HCT116 (cell line): ENCODE results near the gene ITPR2. TPM values are rescaled to one million over a fixed set of nuclear protein-coding genes. Genes with fewer than 3 reads are reported as not detected.
A peak's percentile ranks its signal among the peaks of the same experiment; 100 is the strongest.

Experiments used
- ATAC-seq: fragments of 200-7000 bp; cut with Tn5 transposase; 2 replicates; pipeline ENCODE4 v1.9.1; 2020; ENCODE audit warnings: mild to moderate bottlenecking, moderate library complexity
- BruUV-seq: library from RNA; stranded (reverse); fragments of 400-500 nt; replicated peaks from 2 replicates; lab custom pipeline; 2021; lab: Mats Ljungman, UMichigan
- CTCF ChIA-PET: fragments of 300-600 bp; sonication (Branson Sonifier 250); formaldehyde crosslinking; loops from one replicate; lab custom pipeline; 2021; ENCODE audit warnings: antibody characterized with exemption; lab: Charles Lee
- POLR2A ChIA-PET: fragments of 300-600, 350-600 bp; sonication (Branson Sonifier 250); formaldehyde crosslinking; loops from one replicate; lab custom pipeline; 2021; ENCODE audit warnings: antibody characterized with exemption; lab: Charles Lee
- RAD21 ChIA-PET, 2 experiments: fragments of 300-600 bp; sonication (Branson Sonifier 250); formaldehyde crosslinking; loops; one replicate each; lab custom pipeline; 2023; ENCODE audit warnings: low total read pairs in 2 of 2; ENCODE audit not compliant: uncharacterized antibody in 2 of 2, unreplicated experiment in 2 of 2, low non-redundant PET in 1 of 2; lab: Charles Lee
- DNase-seq: peaks from one replicate; pipeline ENCODE4 v3.0.0-alpha.2; 2010; ENCODE audit warnings: low read depth, low spot score
- H2AFZ ChIP-seq: fragments of 200-600 bp; shearing (Covaris generic), sonication (generic); 2 replicates; pipeline ENCODE4 v1.6.1; 2017; ENCODE audit warnings: low read depth, mixed run types, mixed read lengths, antibody characterized with exemption, low read length; ENCODE audit not compliant: poor library complexity, severe bottlenecking
- H3K27ac ChIP-seq: 2 replicates; pipeline ENCODE4 v1.5.1; 2012; ENCODE audit warnings: low read depth, low read length
- H3K27me3 ChIP-seq: fragments of 200-600 bp; sonication (generic); 2 replicates; pipeline ENCODE4 v1.6.1; 2016; ENCODE audit warnings: mixed run types, low read length, mixed read lengths; ENCODE audit not compliant: insufficient read depth
- H3K36me3 ChIP-seq, 2 experiments: fragments of 200-500 bp in 1 of 2; fragments of 200-600 bp in 1 of 2; sonication (Bioruptor generic) in 1 of 2; sonication (generic) in 1 of 2; 2 replicates each; pipeline versions ENCODE4 v1.5.1 to v1.6.1; 2014 to 2016; ENCODE audit warnings: low read length in 2 of 2, inconsistent platforms in 1 of 2, mixed read lengths in 1 of 2, mixed run types in 1 of 2; ENCODE audit not compliant: insufficient read depth in 2 of 2, control insufficient read depth in 1 of 2
- H3K4me1 ChIP-seq, 2 experiments: fragments of 200-600 bp in 1 of 2; sonication (generic) in 1 of 2; 2 replicates each; pipeline versions ENCODE4 v1.5.1 to v1.6.1; 2012 to 2017; ENCODE audit warnings: low read length in 2 of 2, inconsistent platforms in 1 of 2, mild to moderate bottlenecking in 1 of 2, mixed read lengths in 1 of 2, mixed run types in 1 of 2, moderate library complexity in 1 of 2; ENCODE audit not compliant: insufficient read depth in 2 of 2, control insufficient read depth in 1 of 2
- H3K4me2 ChIP-seq: fragments of 200-600 bp; sonication (generic); 2 replicates; pipeline ENCODE4 v1.6.1; 2017; ENCODE audit warnings: mixed run types, low read length, mixed read lengths
- H3K4me3 ChIP-seq, 2 experiments: fragments of 200-600 bp in 1 of 2; sonication (generic) in 1 of 2; replicated peaks in 1 of 2; 2 replicates each; pipeline ENCODE4 v1.5.1; 2011 to 2016; ENCODE audit warnings: low read length in 2 of 2, control low read depth in 1 of 2, low read depth in 1 of 2, mild to moderate bottlenecking in 1 of 2, mixed read lengths in 1 of 2, mixed run types in 1 of 2
- H3K79me2 ChIP-seq: fragments of 200-600 bp; sonication (generic); 2 replicates; pipeline ENCODE4 v1.6.1; 2017; ENCODE audit warnings: mild to moderate bottlenecking, mixed run types, low read length, moderate library complexity, mixed read lengths; ENCODE audit not compliant: insufficient read depth
- H3K9ac ChIP-seq: fragments of 200-600 bp; sonication (generic); 2 replicates; pipeline ENCODE4 v1.6.1; 2016; ENCODE audit warnings: low read length, mixed read lengths
- H3K9me2 ChIP-seq: fragments of 200-600 bp; sonication (generic), shearing (Covaris generic); 2 replicates; pipeline ENCODE4 v1.6.1; 2017; ENCODE audit warnings: mixed run types, mild to moderate bottlenecking, moderate library complexity; ENCODE audit not compliant: insufficient read depth
- H3K9me3 ChIP-seq, 2 experiments: fragments of 200-500 bp in 1 of 2; fragments of 200-600 bp in 1 of 2; sonication (Bioruptor generic) in 1 of 2; sonication (generic) in 1 of 2; 2 replicates each; pipeline ENCODE4 v1.6.1; 2014 to 2017; ENCODE audit warnings: low read length in 2 of 2, mixed read lengths in 2 of 2, inconsistent platforms in 1 of 2, low read depth in 1 of 2, mild to moderate bottlenecking in 1 of 2, mixed run types in 1 of 2, moderate library complexity in 1 of 2; ENCODE audit not compliant: control insufficient read depth in 1 of 2, insufficient read depth in 1 of 2
- H4K20me1 ChIP-seq: fragments of 200-600 bp; sonication (generic), shearing (Covaris generic); 2 replicates; pipeline ENCODE4 v1.6.1; 2017; ENCODE audit warnings: mixed run types, mild to moderate bottlenecking, moderate library complexity; ENCODE audit not compliant: insufficient read depth
- CBX3 ChIP-seq: IDR thresholded peaks from 2 replicates; pipeline ENCODE4 v1.6.1; 2012; ENCODE audit warnings: low read depth
- CEBPB ChIP-seq: IDR thresholded peaks from 2 replicates; pipeline ENCODE4 v1.6.1; 2012; ENCODE audit warnings: low read depth
- FOSL1 ChIP-seq: IDR thresholded peaks from 2 replicates; pipeline ENCODE4 v1.6.1; 2012; ENCODE audit warnings: low read depth
- JUND ChIP-seq: IDR thresholded peaks from 2 replicates; pipeline ENCODE4 v1.6.1; 2012
- RAD21 ChIP-seq: IDR thresholded peaks from 2 replicates; pipeline ENCODE4 v1.6.1; 2012; ENCODE audit warnings: low read depth, mild to moderate bottlenecking
- SRF ChIP-seq: IDR thresholded peaks from 2 replicates; pipeline ENCODE4 v1.6.1; 2012; ENCODE audit warnings: low read depth
- TCF7L2 ChIP-seq: IDR thresholded peaks from 2 replicates; pipeline ENCODE4 v1.7.0; 2011; ENCODE audit warnings: borderline replicate concordance, inconsistent platforms; ENCODE audit not compliant: insufficient read depth, insufficient read length; ENCODE audit errors: extremely low read depth
- intact Hi-C: fragments of 100-400 bp; cut with micrococcal nuclease; formaldehyde crosslinking; loops from 2 replicates; pipeline ENCODE4 v1.10.0; 2022
- total RNA-seq: library from RNA; stranded (reverse); gene quantifications from one replicate; pipeline ENCODE4 v1.2.1, GENCODE V29; 2021; ENCODE audit not compliant: unreplicated experiment
- TF ChIP-seq, protein P1 (sequence below): IDR thresholded peaks from 2 replicates; pipeline ENCODE4 v1.6.1; 2012

ITPR2 gene
- total RNA-seq, 1 experiment from 2014 or later: 6.5 TPM

GRCh38 chr12:26831951-26832821, 808 bp downstream of the ITPR2 start:
- RAD21 ChIA-PET: interaction anchor here in 1 of 2 experiments (1.3 kb wide), 1 partner anchor 38 kb away, joined by 4 read pairs; no protein-coding TSS in a partner anchor
- Histone ChIP-seq H3K9me3 (no peaks in the 10 kb centered on the region), H3K27ac (peak overlapping the region; percentile 74), H3K4me2 (peak overlapping the region; percentile 83), H3K9ac (peak overlapping the region; percentile 73), H4K20me1 (no peaks in the 10 kb centered on the region)
- CTCF ChIA-PET: interaction anchor here (1.1 to 1.9 kb wide), 4 partner anchors 9 to 184 kb away, joined by 3 to 5 read pairs (median 4); no protein-coding TSS in a partner anchor
- intact Hi-C loops: no loop called here
- POLR2A ChIA-PET: no interaction called here
- TF ChIP-seq SRF: no peak
- TF ChIP-seq, protein P1, sequence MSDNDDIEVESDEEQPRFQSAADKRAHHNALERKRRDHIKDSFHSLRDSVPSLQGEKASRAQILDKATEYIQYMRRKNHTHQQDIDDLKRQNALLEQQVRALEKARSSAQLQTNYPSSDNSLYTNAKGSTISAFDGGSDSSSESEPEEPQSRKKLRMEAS: no peak
- TF ChIP-seq TCF7L2: peak; percentile 37
- no peak for TF ChIP-seq RAD21
- TF ChIP-seq FOSL1: no peak
- TF ChIP-seq, all 23 proteins: peak for 1
- Histone ChIP-seq H3K79me2 (peaks cover 5% of the 10 kb centered on the region; the same call in 1 of the 2 replicates), H2AFZ (peak overlapping the region; percentile 62), H3K9me2 (no peaks in the 10 kb centered on the region), H3K4me1 (peaks cover 0 to 7% of the 10 kb centered on the region in 2 experiments; a peak in 2 of 4 replicates), H3K4me3 (peak overlapping the region; percentile 77 to 94), H3K27me3 (no peaks in the 10 kb centered on the region), H3K36me3 (no peaks in the 10 kb centered on the region)
- ATAC-seq (peak; percentile 37), DNase-seq (peak; percentile 19)
- no TSS peak for BruUV-seq

GRCh38 chr12:26830783-26831551, 2.0 kb downstream of the ITPR2 start:
- no peak overlapping the region for H3K4me2 ChIP-seq
- peaks cover 0 to 7% of the 10 kb centered on the region in 2 experiments; a peak in 2 of 4 replicates for H3K4me1 ChIP-seq
- H3K9me2 ChIP-seq: no peaks in the 10 kb centered on the region
- ATAC-seq: no peak
- peaks cover 5% of the 10 kb centered on the region; the same call in 1 of the 2 replicates for H3K79me2 ChIP-seq
- no peak for TF ChIP-seq CEBPB
- TF ChIP-seq JUND: no peak
- no peak for TF ChIP-seq CBX3
- TF ChIP-seq FOSL1: no peak
- H2AFZ ChIP-seq: no peak overlapping the region
- no peaks in the 10 kb centered on the region for H3K27me3 ChIP-seq
- no peaks in the 10 kb centered on the region for H3K9me3 ChIP-seq
- no peak overlapping the region for H3K4me3 ChIP-seq
- CTCF ChIA-PET: interaction anchor here (1.9 kb wide), 1 partner anchor 185 kb away, joined by 5 read pairs; no protein-coding TSS in a partner anchor
- intact Hi-C loops: no loop called here
- H3K9ac ChIP-seq: no peak overlapping the region
- POLR2A ChIA-PET: no interaction called here
- no peak overlapping the region for H3K27ac ChIP-seq
- DNase-seq: no peak
- RAD21 ChIA-PET: no interaction called here
- no TSS peak for BruUV-seq
- H4K20me1 ChIP-seq: no peaks in the 10 kb centered on the region
- H3K36me3 ChIP-seq: no peaks in the 10 kb centered on the region
